Calu3 (cell line): ENCODE measurements around the gene MIAT. TPM values are rescaled to one million over a fixed set of nuclear protein-coding genes. Genes with fewer than 3 reads are reported as not detected.

ENCODE experiments used
- BruUV-seq: library from RNA; stranded (reverse); fragments of 400-500 nt; replicated peaks from 2 replicates; lab custom pipeline; 2021; lab: Mats Ljungman, UMichigan
- CTCF ChIA-PET: fragments of 300-600 bp; sonication (Branson Sonifier 250); formaldehyde crosslinking; loops from one replicate; lab custom pipeline; 2022; ENCODE audit warnings: antibody characterized with exemption; lab: Charles Lee
- DNase-seq: peaks from one replicate; pipeline ENCODE4 v3.0.0; 2022
- H3K27ac Mint-ChIP-seq: one replicate; pipeline ENCODE4 v1.8.0; 2022; ENCODE audit warnings: mixed read lengths; ENCODE audit not compliant: unreplicated experiment
- H3K27me3 Mint-ChIP-seq: one replicate; pipeline ENCODE4 v1.8.0; 2022; ENCODE audit warnings: mixed read lengths; ENCODE audit not compliant: unreplicated experiment
- H3K36me3 Mint-ChIP-seq: one replicate; pipeline ENCODE4 v1.8.0; 2022; ENCODE audit warnings: mild to moderate bottlenecking, moderate library complexity, mixed read lengths; ENCODE audit not compliant: insufficient read depth, unreplicated experiment
- H3K4me1 Mint-ChIP-seq: one replicate; pipeline ENCODE4 v1.8.0; 2022; ENCODE audit warnings: mild to moderate bottlenecking, low read depth, mixed read lengths; ENCODE audit not compliant: unreplicated experiment
- H3K4me3 Mint-ChIP-seq: one replicate; pipeline ENCODE4 v1.8.0; 2022; ENCODE audit warnings: mild to moderate bottlenecking, low read depth, moderate library complexity, mixed read lengths; ENCODE audit not compliant: unreplicated experiment
- H3K9me3 Mint-ChIP-seq: one replicate; pipeline ENCODE4 v1.8.0; 2022; ENCODE audit warnings: low read depth, mixed read lengths; ENCODE audit not compliant: unreplicated experiment
- intact Hi-C: fragments of 100-400 bp; cut with micrococcal nuclease; formaldehyde crosslinking; loops from one replicate; pipeline ENCODE4 v1.10.0; 2022; ENCODE audit not compliant: unreplicated experiment
- total RNA-seq: library from RNA; stranded (reverse); gene quantifications from 2 replicates; pipeline ENCODE4 v1.2.3, GENCODE V29; 2022
- TF ChIP-seq, protein P1 (sequence below): fragments of 200-600 bp; IDR thresholded peaks from one replicate; pipeline ENCODE4 v1.8.0; 2022; ENCODE audit warnings: antibody characterized with exemption; ENCODE audit not compliant: unreplicated experiment

The MIAT gene
- total RNA-seq, 1 experiment from 2014 or later, result 0.52 TPM

DNA sequence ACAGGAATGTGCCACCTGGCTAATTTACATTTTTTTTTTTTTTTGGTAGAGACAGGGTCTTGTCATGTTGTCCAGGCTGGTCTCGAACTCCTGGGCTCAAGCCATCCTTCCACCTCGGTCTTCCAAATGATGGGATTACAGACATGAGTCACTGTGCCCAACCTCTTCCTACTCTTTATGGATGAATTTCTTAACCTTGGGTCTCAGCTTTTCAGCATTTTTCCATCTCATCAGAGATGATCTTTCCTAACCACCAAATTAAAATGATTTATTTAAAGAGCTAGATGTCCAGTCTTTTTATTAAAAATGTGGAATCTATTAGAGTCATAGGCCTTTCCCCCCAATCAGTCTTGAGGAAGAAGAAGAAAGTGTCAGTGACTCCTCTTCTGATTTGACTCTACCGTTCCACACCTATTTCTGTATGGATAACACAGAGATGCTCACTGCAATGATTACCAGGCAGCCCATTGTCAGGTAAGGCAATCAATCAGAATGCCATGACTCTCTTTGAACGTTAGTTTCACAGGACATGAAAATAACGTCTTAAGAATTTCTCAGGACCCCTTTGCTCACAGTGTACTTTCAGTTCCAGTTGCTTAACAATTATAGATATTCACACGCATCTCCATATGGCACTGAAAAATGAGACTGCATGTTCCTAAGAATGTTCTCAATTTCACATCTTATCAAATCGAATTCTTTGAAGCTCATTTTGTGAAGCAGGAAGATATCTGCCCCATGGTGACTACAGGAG lies 51.0 kb downstream of the MIAT start:
- intact Hi-C loops, result no loop called here
- TF ChIP-seq, protein P1, sequence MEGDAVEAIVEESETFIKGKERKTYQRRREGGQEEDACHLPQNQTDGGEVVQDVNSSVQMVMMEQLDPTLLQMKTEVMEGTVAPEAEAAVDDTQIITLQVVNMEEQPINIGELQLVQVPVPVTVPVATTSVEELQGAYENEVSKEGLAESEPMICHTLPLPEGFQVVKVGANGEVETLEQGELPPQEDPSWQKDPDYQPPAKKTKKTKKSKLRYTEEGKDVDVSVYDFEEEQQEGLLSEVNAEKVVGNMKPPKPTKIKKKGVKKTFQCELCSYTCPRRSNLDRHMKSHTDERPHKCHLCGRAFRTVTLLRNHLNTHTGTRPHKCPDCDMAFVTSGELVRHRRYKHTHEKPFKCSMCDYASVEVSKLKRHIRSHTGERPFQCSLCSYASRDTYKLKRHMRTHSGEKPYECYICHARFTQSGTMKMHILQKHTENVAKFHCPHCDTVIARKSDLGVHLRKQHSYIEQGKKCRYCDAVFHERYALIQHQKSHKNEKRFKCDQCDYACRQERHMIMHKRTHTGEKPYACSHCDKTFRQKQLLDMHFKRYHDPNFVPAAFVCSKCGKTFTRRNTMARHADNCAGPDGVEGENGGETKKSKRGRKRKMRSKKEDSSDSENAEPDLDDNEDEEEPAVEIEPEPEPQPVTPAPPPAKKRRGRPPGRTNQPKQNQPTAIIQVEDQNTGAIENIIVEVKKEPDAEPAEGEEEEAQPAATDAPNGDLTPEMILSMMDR, result no peak
- Mint-ChIP-seq H3K27me3 (no peaks in the 10 kb centered on the region), H3K9me3 (no peaks in the 10 kb centered on the region), H3K36me3 (no peaks in the 10 kb centered on the region), H3K4me1 (no peaks in the 10 kb centered on the region), H3K27ac (no peak overlapping the region), H3K4me3 (no peak overlapping the region)
- no TSS peak for BruUV-seq
- DNase-seq, result no peak
- CTCF ChIA-PET, result interaction anchor here (1.4 kb wide), 1 partner anchor 9 kb away, joined by 3 read pairs; no protein-coding TSS in a partner anchor

DNA sequence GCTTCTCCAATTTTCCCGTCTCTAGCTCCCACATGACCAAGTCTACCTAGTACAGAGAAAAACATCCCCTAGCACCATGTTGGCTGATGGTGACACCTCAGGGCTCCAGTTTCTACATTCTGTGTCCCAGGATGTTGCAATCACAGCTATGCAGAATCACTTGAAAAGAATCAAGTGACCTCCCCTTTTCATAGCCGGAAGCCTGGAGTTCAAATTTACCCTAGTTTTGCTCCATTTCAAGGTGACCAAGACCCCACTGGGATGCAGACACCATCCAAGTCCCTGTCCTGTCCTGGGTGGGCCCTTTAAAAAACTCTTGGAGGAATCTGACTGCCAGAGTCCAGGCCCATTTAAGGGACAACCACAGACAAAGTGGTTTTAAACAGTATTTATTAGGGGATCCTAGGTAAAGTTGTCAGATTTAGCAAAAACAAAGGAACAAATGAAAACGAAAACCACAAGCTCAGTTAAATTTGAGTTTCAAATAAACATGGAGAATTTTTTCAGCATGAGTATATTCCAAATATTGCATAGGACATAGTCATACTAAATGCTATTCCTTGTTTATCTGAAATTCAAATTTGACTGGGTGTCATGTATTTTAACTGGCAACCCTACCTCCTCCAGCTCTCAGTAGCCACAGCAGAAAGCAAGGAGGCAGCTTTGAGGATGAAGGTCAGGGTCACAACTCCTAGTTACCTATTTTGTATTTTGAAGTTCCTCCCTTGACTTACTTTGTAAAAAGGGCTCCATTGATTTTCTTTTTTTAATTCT lies 52.4 kb downstream of the MIAT start:
- CTCF ChIA-PET, result interaction anchor here (0.6 kb wide), 1 partner anchor 9 kb away, joined by 3 read pairs; no protein-coding TSS in a partner anchor
- intact Hi-C loops, result no loop called here
- H3K36me3 Mint-ChIP-seq, result no peaks in the 10 kb centered on the region
- no peaks in the 10 kb centered on the region for H3K27me3 Mint-ChIP-seq
- no peak for DNase-seq
- no peaks in the 10 kb centered on the region for H3K9me3 Mint-ChIP-seq
- H3K27ac Mint-ChIP-seq, result no peak overlapping the region
- BruUV-seq, result no TSS peak
- H3K4me3 Mint-ChIP-seq, result no peak overlapping the region
- no peaks in the 10 kb centered on the region for H3K4me1 Mint-ChIP-seq
- TF ChIP-seq, protein P1, result no peak

DNA sequence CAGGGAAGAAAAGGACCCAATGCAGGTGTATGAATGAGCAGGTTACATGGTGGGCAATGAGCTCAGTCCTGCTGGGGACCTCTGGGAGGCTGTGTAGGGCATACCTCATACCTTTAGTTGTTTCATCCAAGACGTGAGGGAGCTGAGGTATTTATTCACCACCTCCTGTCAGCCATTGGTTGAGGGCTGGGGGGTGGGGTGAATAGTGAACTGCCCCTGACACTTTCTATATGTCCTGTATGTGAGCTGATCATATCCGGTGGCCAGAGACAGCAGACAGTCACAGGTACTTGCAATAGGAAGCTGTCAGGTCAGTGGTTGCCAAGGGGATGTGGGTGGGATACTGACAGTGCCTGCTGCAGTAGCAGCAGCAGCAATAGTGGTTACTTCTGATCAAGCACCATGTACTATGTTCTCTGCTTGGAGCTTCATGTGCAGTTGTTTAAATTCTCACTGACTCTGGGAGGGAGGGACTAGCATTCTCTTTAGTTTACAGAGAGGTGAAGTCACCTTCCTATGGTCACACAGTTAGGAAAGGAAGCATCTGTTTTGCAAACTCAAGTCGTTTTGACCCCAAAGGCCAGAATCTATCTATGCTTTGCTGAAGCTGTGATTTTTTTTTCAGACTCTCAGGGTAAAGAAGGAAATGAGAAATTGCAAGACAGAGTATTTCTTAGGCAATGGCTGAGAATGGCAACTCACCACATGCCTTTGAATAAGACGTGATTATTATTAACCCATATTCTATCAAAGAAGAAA lies 54.0 kb downstream of the MIAT start:
- Mint-ChIP-seq H3K4me1 (no peaks in the 10 kb centered on the region), H3K36me3 (no peaks in the 10 kb centered on the region), H3K4me3 (no peak overlapping the region), H3K27me3 (no peaks in the 10 kb centered on the region), H3K27ac (no peak overlapping the region), H3K9me3 (no peaks in the 10 kb centered on the region)
- no TSS peak for BruUV-seq
- intact Hi-C loops, result no loop called here
- CTCF ChIA-PET, result interaction anchor here (0.5 to 0.8 kb wide), 2 partner anchors 510 to 1272 kb away, joined by 3 to 7 read pairs; no protein-coding TSS in a partner anchor
- TF ChIP-seq, protein P1, result no peak
- DNase-seq, result no peak

DNA sequence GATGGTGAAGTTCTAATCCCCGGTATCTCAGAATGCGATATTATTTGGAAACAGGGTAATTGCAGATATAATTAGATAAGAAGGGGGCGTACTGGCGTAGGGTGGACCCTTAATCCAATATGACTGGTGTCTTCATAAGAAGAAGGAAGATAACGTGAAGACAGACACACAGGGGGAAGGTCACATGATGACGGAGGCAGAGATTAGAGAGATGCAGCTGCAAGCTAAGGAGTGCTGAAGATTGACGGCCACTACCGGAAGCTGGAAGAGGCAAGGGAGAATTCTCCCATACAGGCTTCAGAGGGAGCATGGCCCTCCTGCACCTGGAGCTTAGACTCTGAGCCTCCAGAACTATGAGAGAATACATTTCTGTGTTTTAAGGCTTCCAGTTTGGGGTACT lies 54.8 kb downstream of the MIAT start:
- no peak for DNase-seq
- Mint-ChIP-seq H3K9me3 (no peaks in the 10 kb centered on the region), H3K27me3 (no peaks in the 10 kb centered on the region), H3K4me1 (no peaks in the 10 kb centered on the region), H3K36me3 (no peaks in the 10 kb centered on the region), H3K27ac (no peak overlapping the region), H3K4me3 (no peak overlapping the region)
- intact Hi-C loops, result no loop called here
- TF ChIP-seq, protein P1, result no peak
- no TSS peak for BruUV-seq
- CTCF ChIA-PET, result no interaction called here
